ENCODE data around the gene COL8A2.

- TF ChIP-seq EZH2phosphoT487 (IDR thresholded peaks at IDR 0.05; ENCODE audit: insufficient read depth, low read depth) (no peak), EZH2 (IDR thresholded peaks at IDR 0.05; ENCODE audit: insufficient read depth, poor library complexity, severe bottlenecking) (no peak)
Observed at GRCh38 chr1:36085686-36086526, 39.1 kb downstream of the COL8A2 start.
